ENCODE measurements around the gene PPP3R1. TPM values are rescaled to one million over a fixed set of nuclear protein-coding genes. Genes with fewer than 3 reads are reported as not detected.

The PPP3R1 gene
- total and polyA plus RNA-seq, 9 of the 15 experiments (the other 6 are each of a cell fraction or from before 2014, with no cell fraction given) = 3.7 to 70.0 (median 24.8) TPM

GRCh38 chr2:68291314-68291713 lies 39.0 kb upstream of the PPP3R1 start (continued):
- TF ChIP-seq VEZF1 (CRISPR knock-in tag; IDR thresholded peaks at IDR 0.05) = no peak
- no peak for TF ChIP-seq KDM5B (IDR thresholded peaks at IDR 0.05; ENCODE audit: insufficient replicate concordance, low read depth, low read length)
- peak; percentile 28; the same call in 1 of the 2 replicates for TF ChIP-seq POLR2AphosphoS5 (IDR thresholded peaks at IDR 0.05; ENCODE audit: control insufficient read depth, insufficient read depth, low read depth, low read length)

DNA sequence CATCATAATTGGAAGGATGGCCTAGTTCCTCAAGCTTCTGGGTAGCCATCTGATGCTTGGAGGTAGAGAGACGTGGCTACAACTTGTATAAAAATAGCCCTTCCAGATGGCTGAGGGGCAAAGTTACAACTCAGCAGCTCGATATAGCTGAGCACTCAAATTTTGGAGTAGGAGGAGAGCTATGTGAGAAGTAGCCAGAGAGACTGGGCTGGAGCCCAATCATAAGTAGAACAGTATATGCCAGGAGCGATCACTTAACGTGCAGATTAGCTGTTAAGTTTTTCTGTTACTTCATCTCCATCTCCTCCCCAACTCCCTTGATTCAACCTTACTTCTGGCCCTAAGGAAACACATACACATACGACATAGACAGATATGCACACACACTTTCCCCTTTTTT lies 38.6 kb upstream of the PPP3R1 start:
- ATAC-seq (peak; percentile 6; the same call in 1 of the 3 replicates), DNase-seq (ENCODE audit: extremely low read depth in 1 of 4, low spot score in 3 of 4) (no peak), FAIRE-seq (peak; percentile 59)
- Histone ChIP-seq H3K4me1 (replicated peaks in 1 of 2; ENCODE audit: control insufficient read depth in 2 of 2, insufficient read depth in 2 of 2, low read length in 2 of 2) (peaks cover 14 to 34% of the 10 kb centered on the region in 2 experiments), H3K9me1 (ENCODE audit: control insufficient read depth, insufficient read depth, low read length) (no peaks in the 10 kb centered on the region), H2AFZ (ENCODE audit: low read depth, low read length) (peak overlapping the region; percentile 54), H3K27me3 (ENCODE audit: control insufficient read depth in 2 of 2, insufficient read depth in 2 of 2, low read length in 2 of 2) (no peaks in the 10 kb centered on the region), H3K4me3 (no peak overlapping the region), H4K20me1 (replicated peaks; ENCODE audit: control insufficient read depth, insufficient read depth, low read length) (no peaks in the 10 kb centered on the region), H3K9ac (ENCODE audit: insufficient read depth in 1 of 2, low read depth in 2 of 2, low read length in 2 of 2) (0 out of 4 replicates have a peak overlapping the region, but pooled peaks of 1 of the 2 experiments have one; percentile 3), H3K9me3 (replicated peaks; ENCODE audit: control insufficient read depth, insufficient read depth, low read depth, low read length) (no peaks in the 10 kb centered on the region), H3K36me3 (ENCODE audit: control insufficient read depth, insufficient read depth, low read length) (no peaks in the 10 kb centered on the region), H3K27ac (ENCODE audit: extremely low read depth, low read depth, low read length) (no peak overlapping the region), H3K4me2 (ENCODE audit: insufficient read depth, low read length) (no peak overlapping the region; the same call in 1 of the 2 replicates), H3K79me2 (ENCODE audit: control insufficient read depth, insufficient read depth, low read length) (no peaks in the 10 kb centered on the region)
- intact Hi-C loops (cut with micrococcal nuclease) (loop anchor here (5.0 kb wide), 1 partner anchor 151 kb away; no protein-coding TSS in a partner anchor), in situ Hi-C loops (cut with MboI) (no loop called here)
- POLR2A ChIA-PET = interaction anchor here (0.7 to 1.1 kb wide), 2 partner anchors 13 to 95 kb away, joined by 3 to 5 read pairs; no protein-coding TSS in a partner anchor
- WGBS (ENCODE audit: insufficient coverage, low coverage, missing lambda C conversion rate) = 6% methylated on average over 5 of the region's 5 CpGs
- TF ChIP-seq C11orf30 (IDR thresholded peaks at IDR 0.05; ENCODE audit: low read depth) (0 out of 2 replicates have a peak, but pooled peaks have one; percentile 17), ZNF316 (IDR thresholded peaks at IDR 0.05) (peak; percentile 51), ZNF282 (CRISPR knock-in tag; IDR thresholded peaks at IDR 0.05) (no peak)
- no TSS peak for BruUV-seq (replicated peaks)
- CTCF ChIA-PET (ENCODE audit: low intra/inter-chr PET ratio) = interaction anchor here (0.6 to 2.6 kb wide), 2 partner anchors 169 to 1012 kb away, joined by 3 to 23 read pairs; no protein-coding TSS in a partner anchor

All from K562 (cell line).